HCT116 (cell line): Measurements from ENCODE around the gene ZFP36L2. TPM values are rescaled to one million over a fixed set of nuclear protein-coding genes. Genes with fewer than 3 reads are reported as not detected.
A peak's percentile ranks its signal among the peaks of the same experiment; 100 is the strongest.

Source experiments
- ATAC-seq: fragments of 200-7000 bp; cut with Tn5 transposase; 2 replicates; pipeline ENCODE4 v1.9.1; 2020; ENCODE audit warnings: mild to moderate bottlenecking, moderate library complexity
- BruUV-seq: library from RNA; stranded (reverse); fragments of 400-500 nt; replicated peaks from 2 replicates; lab custom pipeline; 2021; lab: Mats Ljungman, UMichigan
- CTCF ChIA-PET: fragments of 300-600 bp; sonication (Branson Sonifier 250); formaldehyde crosslinking; loops from one replicate; lab custom pipeline; 2021; ENCODE audit warnings: antibody characterized with exemption; lab: Charles Lee
- POLR2A ChIA-PET: fragments of 300-600, 350-600 bp; sonication (Branson Sonifier 250); formaldehyde crosslinking; loops from one replicate; lab custom pipeline; 2021; ENCODE audit warnings: antibody characterized with exemption; lab: Charles Lee
- RAD21 ChIA-PET, 2 experiments: fragments of 300-600 bp; sonication (Branson Sonifier 250); formaldehyde crosslinking; loops; one replicate each; lab custom pipeline; 2023; ENCODE audit warnings: low total read pairs in 2 of 2; ENCODE audit not compliant: uncharacterized antibody in 2 of 2, unreplicated experiment in 2 of 2, low non-redundant PET in 1 of 2; lab: Charles Lee
- DNase-seq: peaks from one replicate; pipeline ENCODE4 v3.0.0-alpha.2; 2010; ENCODE audit warnings: low read depth, low spot score
- H2AFZ ChIP-seq: fragments of 200-600 bp; shearing (Covaris generic), sonication (generic); 2 replicates; pipeline ENCODE4 v1.6.1; 2017; ENCODE audit warnings: low read depth, mixed run types, mixed read lengths, antibody characterized with exemption, low read length; ENCODE audit not compliant: poor library complexity, severe bottlenecking
- H3K27ac ChIP-seq: 2 replicates; pipeline ENCODE4 v1.5.1; 2012; ENCODE audit warnings: low read depth, low read length
- H3K27me3 ChIP-seq: fragments of 200-600 bp; sonication (generic); 2 replicates; pipeline ENCODE4 v1.6.1; 2016; ENCODE audit warnings: mixed run types, low read length, mixed read lengths; ENCODE audit not compliant: insufficient read depth
- H3K36me3 ChIP-seq, 2 experiments: fragments of 200-500 bp in 1 of 2; fragments of 200-600 bp in 1 of 2; sonication (Bioruptor generic) in 1 of 2; sonication (generic) in 1 of 2; 2 replicates each; pipeline versions ENCODE4 v1.5.1 to v1.6.1; 2014 to 2016; ENCODE audit warnings: low read length in 2 of 2, inconsistent platforms in 1 of 2, mixed read lengths in 1 of 2, mixed run types in 1 of 2; ENCODE audit not compliant: insufficient read depth in 2 of 2, control insufficient read depth in 1 of 2
- H3K4me1 ChIP-seq, 2 experiments: fragments of 200-600 bp in 1 of 2; sonication (generic) in 1 of 2; 2 replicates each; pipeline versions ENCODE4 v1.5.1 to v1.6.1; 2012 to 2017; ENCODE audit warnings: low read length in 2 of 2, inconsistent platforms in 1 of 2, mild to moderate bottlenecking in 1 of 2, mixed read lengths in 1 of 2, mixed run types in 1 of 2, moderate library complexity in 1 of 2; ENCODE audit not compliant: insufficient read depth in 2 of 2, control insufficient read depth in 1 of 2
- H3K4me2 ChIP-seq: fragments of 200-600 bp; sonication (generic); 2 replicates; pipeline ENCODE4 v1.6.1; 2017; ENCODE audit warnings: mixed run types, low read length, mixed read lengths
- H3K4me3 ChIP-seq, 2 experiments: fragments of 200-600 bp in 1 of 2; sonication (generic) in 1 of 2; replicated peaks in 1 of 2; 2 replicates each; pipeline ENCODE4 v1.5.1; 2011 to 2016; ENCODE audit warnings: low read length in 2 of 2, control low read depth in 1 of 2, low read depth in 1 of 2, mild to moderate bottlenecking in 1 of 2, mixed read lengths in 1 of 2, mixed run types in 1 of 2
- H3K79me2 ChIP-seq: fragments of 200-600 bp; sonication (generic); 2 replicates; pipeline ENCODE4 v1.6.1; 2017; ENCODE audit warnings: mild to moderate bottlenecking, mixed run types, low read length, moderate library complexity, mixed read lengths; ENCODE audit not compliant: insufficient read depth
- H3K9ac ChIP-seq: fragments of 200-600 bp; sonication (generic); 2 replicates; pipeline ENCODE4 v1.6.1; 2016; ENCODE audit warnings: low read length, mixed read lengths
- H3K9me2 ChIP-seq: fragments of 200-600 bp; sonication (generic), shearing (Covaris generic); 2 replicates; pipeline ENCODE4 v1.6.1; 2017; ENCODE audit warnings: mixed run types, mild to moderate bottlenecking, moderate library complexity; ENCODE audit not compliant: insufficient read depth
- H3K9me3 ChIP-seq, 2 experiments: fragments of 200-500 bp in 1 of 2; fragments of 200-600 bp in 1 of 2; sonication (Bioruptor generic) in 1 of 2; sonication (generic) in 1 of 2; 2 replicates each; pipeline ENCODE4 v1.6.1; 2014 to 2017; ENCODE audit warnings: low read length in 2 of 2, mixed read lengths in 2 of 2, inconsistent platforms in 1 of 2, low read depth in 1 of 2, mild to moderate bottlenecking in 1 of 2, mixed run types in 1 of 2, moderate library complexity in 1 of 2; ENCODE audit not compliant: control insufficient read depth in 1 of 2, insufficient read depth in 1 of 2
- H4K20me1 ChIP-seq: fragments of 200-600 bp; sonication (generic), shearing (Covaris generic); 2 replicates; pipeline ENCODE4 v1.6.1; 2017; ENCODE audit warnings: mixed run types, mild to moderate bottlenecking, moderate library complexity; ENCODE audit not compliant: insufficient read depth
- CEBPB ChIP-seq: IDR thresholded peaks from 2 replicates; pipeline ENCODE4 v1.6.1; 2012; ENCODE audit warnings: low read depth
- EGR1 ChIP-seq: IDR thresholded peaks from 2 replicates; pipeline ENCODE4 v1.6.1; 2012; ENCODE audit warnings: low read depth
- POLR2AphosphoS5 ChIP-seq: IDR thresholded peaks from 2 replicates; pipeline ENCODE4 v1.6.1; 2011; ENCODE audit warnings: mild to moderate bottlenecking, low read depth, low read length, moderate library complexity
- SIN3A ChIP-seq: IDR thresholded peaks from 2 replicates; pipeline ENCODE4 v1.6.1; 2012; ENCODE audit warnings: low read depth
- SP1 ChIP-seq: IDR thresholded peaks from 2 replicates; pipeline ENCODE4 v1.6.1; 2012; ENCODE audit warnings: low read depth
- SRF ChIP-seq: IDR thresholded peaks from 2 replicates; pipeline ENCODE4 v1.6.1; 2012; ENCODE audit warnings: low read depth
- intact Hi-C: fragments of 100-400 bp; cut with micrococcal nuclease; formaldehyde crosslinking; loops from 2 replicates; pipeline ENCODE4 v1.10.0; 2022
- total RNA-seq: library from RNA; stranded (reverse); gene quantifications from one replicate; pipeline ENCODE4 v1.2.1, GENCODE V29; 2021; ENCODE audit not compliant: unreplicated experiment
- TF ChIP-seq, protein P1 (sequence below): IDR thresholded peaks from 2 replicates; pipeline ENCODE4 v1.6.1; 2011; ENCODE audit warnings: mild to moderate bottlenecking, low read length, moderate library complexity; ENCODE audit not compliant: insufficient replicate concordance; ENCODE audit errors: extremely low read depth
- TF ChIP-seq, protein P2 (sequence below): IDR thresholded peaks from 2 replicates; pipeline ENCODE4 v1.6.1; 2012

ZFP36L2 gene
- total RNA-seq, 1 experiment from 2014 or later: 30.3 TPM

DNA sequence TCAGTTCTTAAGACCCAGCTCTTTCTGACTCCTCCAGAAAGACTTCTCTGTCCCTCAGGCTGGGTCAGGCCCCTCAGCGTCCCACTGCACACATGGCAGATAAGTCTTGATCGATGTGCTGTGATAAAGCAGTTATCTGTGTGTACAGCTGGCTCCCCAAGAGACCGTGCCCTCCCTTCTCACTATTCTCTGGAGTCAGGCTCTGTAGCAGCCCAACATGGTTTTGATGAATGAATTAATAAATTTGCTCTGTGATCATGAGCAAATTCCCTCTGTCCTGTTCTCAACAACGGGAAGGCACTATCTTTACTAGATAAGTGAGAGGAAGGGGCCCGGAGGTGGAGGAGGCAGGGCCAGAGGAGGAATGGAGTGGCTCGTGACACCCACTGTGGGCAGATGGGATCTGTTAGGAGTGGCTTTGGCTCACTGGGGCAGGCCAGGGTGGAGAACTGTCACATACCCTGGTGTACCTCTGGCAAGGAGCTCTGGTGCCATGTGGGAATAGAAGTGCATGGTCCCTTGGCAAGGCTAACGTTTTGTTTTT lies 48.3 kb downstream of the ZFP36L2 start:
- H3K27me3 ChIP-seq: no peaks in the 10 kb centered on the region
- no peaks in the 10 kb centered on the region for H4K20me1 ChIP-seq
- peaks cover 33 to 72% of the 10 kb centered on the region in 2 experiments for H3K4me1 ChIP-seq
- ATAC-seq (no peak; the same call in 1 of the 2 replicates), DNase-seq (no peak)
- H3K9me2 ChIP-seq: no peaks in the 10 kb centered on the region
- peak overlapping the region in 1 of 2 experiments; percentile 35; a peak in 1 of 4 replicates for H3K4me3 ChIP-seq
- H3K36me3 ChIP-seq: no peaks in the 10 kb centered on the region
- POLR2A ChIA-PET: interaction anchor here (0.5 to 4.5 kb wide), 4 partner anchors 9 to 49 kb away, joined by 4 to 23 read pairs (median 8); partner anchors contain the start of gene ZFP36L2
- peak overlapping the region; percentile 57 for H2AFZ ChIP-seq
- CTCF ChIA-PET: interaction anchor here (1.0 to 4.3 kb wide), 2 partner anchors 8 to 9 kb away, joined by 4 to 23 read pairs; no protein-coding TSS in a partner anchor
- TF ChIP-seq EGR1: no peak
- BruUV-seq: no TSS peak
- H3K4me2 ChIP-seq: peak overlapping the region; percentile 85
- H3K9ac ChIP-seq: peak overlapping the region; percentile 63
- peak overlapping the region; percentile 91 for H3K27ac ChIP-seq
- no peaks in the 10 kb centered on the region for H3K79me2 ChIP-seq
- RAD21 ChIA-PET: interaction anchor here in 1 of 2 experiments (1.2 kb wide), 1 partner anchor 8 kb away, joined by 3 read pairs; no protein-coding TSS in a partner anchor
- intact Hi-C loops: loop anchor here (5.0 kb wide), 1 partner anchor 49 kb away; the partner anchor contains the start of gene ZFP36L2
- H3K9me3 ChIP-seq: no peaks in the 10 kb centered on the region

DNA sequence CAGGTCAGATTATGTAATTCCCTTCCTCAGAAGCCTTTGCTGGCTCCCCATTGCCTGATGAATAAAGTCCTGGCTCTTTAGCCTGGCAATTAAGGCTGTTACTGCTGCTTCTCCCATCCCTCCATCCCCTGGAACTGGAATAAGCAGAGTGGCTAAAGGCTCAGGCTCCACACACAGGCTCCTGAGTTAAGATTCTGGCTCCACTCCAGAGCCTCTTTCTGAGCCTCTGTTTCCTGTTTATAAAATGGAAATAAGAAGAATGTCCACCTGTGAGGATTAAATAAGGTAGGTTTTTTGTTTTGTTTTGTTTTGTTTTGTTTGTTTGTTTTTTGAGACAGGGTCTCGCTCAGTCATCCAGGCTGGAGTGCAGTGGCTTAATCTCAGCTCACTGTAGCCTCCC lies 50.0 kb downstream of the ZFP36L2 start:
- H3K4me3 ChIP-seq: no peak overlapping the region
- H3K27ac ChIP-seq: no peak overlapping the region
- BruUV-seq: no TSS peak
- peaks cover 33 to 65% of the 10 kb centered on the region in 2 experiments for H3K4me1 ChIP-seq
- H3K9me3 ChIP-seq: no peaks in the 10 kb centered on the region
- H2AFZ ChIP-seq: no peak overlapping the region
- H3K36me3 ChIP-seq: no peaks in the 10 kb centered on the region
- no peaks in the 10 kb centered on the region for H3K79me2 ChIP-seq
- no peak overlapping the region for H3K4me2 ChIP-seq
- ATAC-seq (no peak), DNase-seq (no peak)
- TF ChIP-seq POLR2AphosphoS5: no peak
- no peak for TF ChIP-seq SP1
- TF ChIP-seq, protein P1, sequence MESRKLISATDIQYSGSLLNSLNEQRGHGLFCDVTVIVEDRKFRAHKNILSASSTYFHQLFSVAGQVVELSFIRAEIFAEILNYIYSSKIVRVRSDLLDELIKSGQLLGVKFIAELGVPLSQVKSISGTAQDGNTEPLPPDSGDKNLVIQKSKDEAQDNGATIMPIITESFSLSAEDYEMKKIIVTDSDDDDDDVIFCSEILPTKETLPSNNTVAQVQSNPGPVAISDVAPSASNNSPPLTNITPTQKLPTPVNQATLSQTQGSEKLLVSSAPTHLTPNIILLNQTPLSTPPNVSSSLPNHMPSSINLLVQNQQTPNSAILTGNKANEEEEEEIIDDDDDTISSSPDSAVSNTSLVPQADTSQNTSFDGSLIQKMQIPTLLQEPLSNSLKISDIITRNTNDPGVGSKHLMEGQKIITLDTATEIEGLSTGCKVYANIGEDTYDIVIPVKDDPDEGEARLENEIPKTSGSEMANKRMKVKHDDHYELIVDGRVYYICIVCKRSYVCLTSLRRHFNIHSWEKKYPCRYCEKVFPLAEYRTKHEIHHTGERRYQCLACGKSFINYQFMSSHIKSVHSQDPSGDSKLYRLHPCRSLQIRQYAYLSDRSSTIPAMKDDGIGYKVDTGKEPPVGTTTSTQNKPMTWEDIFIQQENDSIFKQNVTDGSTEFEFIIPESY: no peak
- TF ChIP-seq, protein P2, sequence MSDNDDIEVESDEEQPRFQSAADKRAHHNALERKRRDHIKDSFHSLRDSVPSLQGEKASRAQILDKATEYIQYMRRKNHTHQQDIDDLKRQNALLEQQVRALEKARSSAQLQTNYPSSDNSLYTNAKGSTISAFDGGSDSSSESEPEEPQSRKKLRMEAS: no peak
- no peak for TF ChIP-seq SRF
- no peak for TF ChIP-seq SIN3A
- no peak for TF ChIP-seq CEBPB
- RAD21 ChIA-PET: no interaction called here
- CTCF ChIA-PET: no interaction called here
- H3K27me3 ChIP-seq: no peaks in the 10 kb centered on the region
- H4K20me1 ChIP-seq: no peaks in the 10 kb centered on the region
- no peaks in the 10 kb centered on the region for H3K9me2 ChIP-seq
- POLR2A ChIA-PET: interaction anchor here (2.7 to 4.5 kb wide), 2 partner anchors 8 to 50 kb away, joined by 9 to 23 read pairs; partner anchors contain the start of gene ZFP36L2
- no peak overlapping the region for H3K9ac ChIP-seq
- intact Hi-C loops: loop anchor here (5.0 kb wide), 1 partner anchor 51 kb away; the partner anchor contains the start of gene ZFP36L2
